ENCODE measurements around the gene GRAMD2B.
"Not testable (repeated sequence)": the region's sequence is repeated elsewhere in the genome, so short reads cannot be mapped to it uniquely, and the experiment has no call there.

Gene GRAMD2B

GRCh38 chr5:126413856-126414255 lies 9.4 kb upstream of the GRAMD2B start:
- no peak for DNase-seq (ENCODE audit: low read depth)

- DNase-seq (ENCODE audit: low read depth) = no peak
These were observed 8.2 kb upstream of the GRAMD2B start for GRCh38 chr5:126414874-126415502.

- no peak for DNase-seq (ENCODE audit: low read depth)
These were observed 7.4 kb upstream of the GRAMD2B start for GRCh38 chr5:126415789-126416188.

GRCh38 chr5:126416266-126416925 lies 6.8 kb upstream of the GRAMD2B start:
- DNase-seq (ENCODE audit: low read depth) = no peak

GRCh38 chr5:126417178-126417577 lies 6.0 kb upstream of the GRAMD2B start:
- no peak for DNase-seq (ENCODE audit: low read depth)

GRCh38 chr5:126419102-126419501 lies 4.1 kb upstream of the GRAMD2B start:
- DNase-seq (ENCODE audit: low read depth) = no peak

GRCh38 chr5:126428421-126428820 lies 5.2 kb downstream of the GRAMD2B start:
- DNase-seq (ENCODE audit: low read depth) = no peak

GRCh38 chr5:126430631-126431030 lies 7.4 kb downstream of the GRAMD2B start:
- no peak for DNase-seq (ENCODE audit: low read depth)

- DNase-seq (ENCODE audit: low read depth) = no peak
These were observed 10.5 kb downstream of the GRAMD2B start for GRCh38 chr5:126433701-126434100.

- DNase-seq (ENCODE audit: low read depth) = no peak
These were observed 12.1 kb downstream of the GRAMD2B start for GRCh38 chr5:126435261-126435660.

- DNase-seq (ENCODE audit: low read depth) = no peak
These were observed 12.5 kb downstream of the GRAMD2B start for GRCh38 chr5:126435714-126436113.

GRCh38 chr5:126437721-126438120 lies 14.5 kb downstream of the GRAMD2B start:
- DNase-seq (ENCODE audit: low read depth) = no peak

GRCh38 chr5:126438267-126438666 lies 15.1 kb downstream of the GRAMD2B start:
- DNase-seq (ENCODE audit: low read depth) = no peak

- DNase-seq (ENCODE audit: low read depth) = no peak
These were observed 15.7 kb downstream of the GRAMD2B start for GRCh38 chr5:126438868-126439267.

GRCh38 chr5:126439724-126440123 lies 16.5 kb downstream of the GRAMD2B start:
- not testable (repeated sequence) for DNase-seq (ENCODE audit: low read depth)

GRCh38 chr5:126441230-126441629 lies 18.0 kb downstream of the GRAMD2B start:
- DNase-seq (ENCODE audit: low read depth) = no peak

- no peak for DNase-seq (ENCODE audit: low read depth)
These were observed 20.2 kb downstream of the GRAMD2B start for GRCh38 chr5:126443374-126443851.

GRCh38 chr5:126444137-126444536 lies 20.9 kb downstream of the GRAMD2B start:
- no peak for DNase-seq (ENCODE audit: low read depth)

- no peak for DNase-seq (ENCODE audit: low read depth)
These were observed 22.4 kb downstream of the GRAMD2B start for GRCh38 chr5:126445502-126446174.

- DNase-seq (ENCODE audit: low read depth) = peak; percentile 38
These were observed 23.5 kb downstream of the GRAMD2B start for GRCh38 chr5:126446498-126447224.

- DNase-seq (ENCODE audit: low read depth) = no peak
These were observed 25.5 kb downstream of the GRAMD2B start for GRCh38 chr5:126448720-126449119.

- DNase-seq (ENCODE audit: low read depth) = peak; percentile 50
These were observed 26.6 kb downstream of the GRAMD2B start for GRCh38 chr5:126449751-126450271.
